ENCODE results near the gene UBE3C.
"Not testable (repeated sequence)": the region's sequence is repeated elsewhere in the genome, so short reads cannot be mapped to it uniquely, and the experiment has no call there.

DNA sequence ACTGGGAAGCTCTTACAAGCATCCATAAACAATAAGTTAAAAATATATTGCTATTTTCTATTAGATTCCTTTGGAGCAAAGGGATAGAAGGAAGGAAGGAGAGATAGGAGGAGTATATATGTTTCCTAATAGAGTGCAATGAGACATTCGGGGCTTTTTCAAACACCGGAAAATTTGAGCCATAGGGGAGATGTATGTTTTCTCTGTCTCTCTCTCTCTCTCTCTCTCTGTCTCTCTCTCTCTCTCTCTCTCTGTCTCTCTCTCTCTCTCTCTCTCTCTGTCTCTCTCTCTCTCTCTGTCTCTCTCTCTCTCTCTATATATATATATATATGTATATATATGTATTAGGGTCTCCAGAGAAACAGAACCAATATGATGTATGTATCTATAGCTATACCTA, 7.9 kb upstream of the UBE3C start:
- TF ChIP-seq, protein P1, sequence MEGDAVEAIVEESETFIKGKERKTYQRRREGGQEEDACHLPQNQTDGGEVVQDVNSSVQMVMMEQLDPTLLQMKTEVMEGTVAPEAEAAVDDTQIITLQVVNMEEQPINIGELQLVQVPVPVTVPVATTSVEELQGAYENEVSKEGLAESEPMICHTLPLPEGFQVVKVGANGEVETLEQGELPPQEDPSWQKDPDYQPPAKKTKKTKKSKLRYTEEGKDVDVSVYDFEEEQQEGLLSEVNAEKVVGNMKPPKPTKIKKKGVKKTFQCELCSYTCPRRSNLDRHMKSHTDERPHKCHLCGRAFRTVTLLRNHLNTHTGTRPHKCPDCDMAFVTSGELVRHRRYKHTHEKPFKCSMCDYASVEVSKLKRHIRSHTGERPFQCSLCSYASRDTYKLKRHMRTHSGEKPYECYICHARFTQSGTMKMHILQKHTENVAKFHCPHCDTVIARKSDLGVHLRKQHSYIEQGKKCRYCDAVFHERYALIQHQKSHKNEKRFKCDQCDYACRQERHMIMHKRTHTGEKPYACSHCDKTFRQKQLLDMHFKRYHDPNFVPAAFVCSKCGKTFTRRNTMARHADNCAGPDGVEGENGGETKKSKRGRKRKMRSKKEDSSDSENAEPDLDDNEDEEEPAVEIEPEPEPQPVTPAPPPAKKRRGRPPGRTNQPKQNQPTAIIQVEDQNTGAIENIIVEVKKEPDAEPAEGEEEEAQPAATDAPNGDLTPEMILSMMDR (IDR thresholded peaks at IDR 0.05) = not testable (repeated sequence)
- TF ChIP-seq POLR2AphosphoS5, POLR2A (IDR thresholded peaks at IDR 0.05): not testable (repeated sequence)

Measured in prostate gland (tissue), 2 donors.